Activated CD4-positive, CD25-positive, alpha-beta regulatory T cell (primary cell): ENCODE measurements around the gene CDKN2AIP.
"Not testable (repeated sequence)": the region's sequence is repeated elsewhere in the genome, so short reads cannot be mapped to it uniquely, and the experiment has no call there.

Experiments used
- DNase-seq, 4 experiments: peaks; one replicate each; lab custom pipeline; 2025; lab: John Stamatoyannopoulos, UW

The CDKN2AIP gene

GRCh38 chr4:183413234-183414200, 30.9 kb upstream of the CDKN2AIP start:
- DNase-seq = no peak

- DNase-seq = no peak
Observed at GRCh38 chr4:183416879-183417755, 27.3 kb upstream of the CDKN2AIP start.

- DNase-seq = no peak
Observed at GRCh38 chr4:183422962-183423631, 21.3 kb upstream of the CDKN2AIP start.

GRCh38 chr4:183424109-183424744, 20.2 kb upstream of the CDKN2AIP start:
- no peak for DNase-seq

- no peak for DNase-seq
Observed at GRCh38 chr4:183426507-183426906, 17.9 kb upstream of the CDKN2AIP start.

GRCh38 chr4:183429489-183429888, 14.9 kb upstream of the CDKN2AIP start:
- DNase-seq = no peak

GRCh38 chr4:183430317-183430993, 14.0 kb upstream of the CDKN2AIP start:
- no peak for DNase-seq

GRCh38 chr4:183430994-183431347, 13.5 kb upstream of the CDKN2AIP start:
- no peak for DNase-seq

- no peak for DNase-seq
Observed at GRCh38 chr4:183431614-183432013, 12.8 kb upstream of the CDKN2AIP start.

- not testable (repeated sequence) for DNase-seq
Observed at GRCh38 chr4:183433183-183433582, 11.3 kb upstream of the CDKN2AIP start.

GRCh38 chr4:183434264-183434663, 10.2 kb upstream of the CDKN2AIP start:
- DNase-seq = no peak

- no peak for DNase-seq
Observed at GRCh38 chr4:183434666-183435190, 9.7 kb upstream of the CDKN2AIP start.

- no peak for DNase-seq
Observed at GRCh38 chr4:183435803-183436202, 8.6 kb upstream of the CDKN2AIP start.

- DNase-seq = no peak
Observed at GRCh38 chr4:183436417-183436816, 8.0 kb upstream of the CDKN2AIP start.

- DNase-seq = no peak
Observed at GRCh38 chr4:183437452-183437851, 7.0 kb upstream of the CDKN2AIP start.

- no peak for DNase-seq
Observed at GRCh38 chr4:183438458-183439113, 5.8 kb upstream of the CDKN2AIP start.

- no peak for DNase-seq
Observed at GRCh38 chr4:183441276-183441675, 3.2 kb upstream of the CDKN2AIP start.

- DNase-seq = peak; percentile 15 to 49 (median 25)
Observed at GRCh38 chr4:183443655-183444213, 702 bp upstream of the CDKN2AIP start.

GRCh38 chr4:183445097-183445428, 627 bp downstream of the CDKN2AIP start:
- DNase-seq = peak in 1 of 4 experiments; percentile 45

- no peak for DNase-seq
Observed at GRCh38 chr4:183447646-183448045, 3.2 kb downstream of the CDKN2AIP start.
